HepG2 (cell line): ENCODE results near the gene ZCCHC24.

Experiments used
- BHLHE40 ChIP-seq: IDR thresholded peaks from 2 replicates; pipeline ENCODE4 v1.6.1; 2011; ENCODE audit warnings: low read length, improper control_type of control experiment
- CTCF ChIP-seq: sonication (generic); formaldehyde crosslinking; IDR thresholded peaks from 2 replicates; pipeline ENCODE4 v1.5.0; 2020; ENCODE audit warnings: mild to moderate bottlenecking, missing genetic modification reagents, moderate library complexity
- GATA4 ChIP-seq: sonication (generic); IDR thresholded peaks from 2 replicates; pipeline ENCODE4 v1.6.1; 2016; ENCODE audit warnings: antibody characterized with exemption, low read depth, borderline replicate concordance
- GZF1 ChIP-seq: sonication (generic); formaldehyde crosslinking; IDR thresholded peaks from 2 replicates; pipeline ENCODE4 v1.5.1; 2020; ENCODE audit warnings: mild to moderate bottlenecking, missing genetic modification reagents
- MYPOP ChIP-seq: sonication (generic); formaldehyde crosslinking; IDR thresholded peaks from 2 replicates; pipeline ENCODE4 v1.8.1; 2023; ENCODE audit warnings: mild to moderate bottlenecking, moderate library complexity, missing genetic modification reagents
- PITX1 ChIP-seq: sonication (generic); formaldehyde crosslinking; IDR thresholded peaks from 2 replicates; pipeline ENCODE4 v1.5.1; 2020; ENCODE audit warnings: mild to moderate bottlenecking, missing genetic modification reagents
- RBFOX2 ChIP-seq: fragments of 200-400 bp; formaldehyde crosslinking; IDR thresholded peaks from 2 replicates; pipeline ENCODE4 v1.6.1; 2017; ENCODE audit warnings: low read depth, mild to moderate bottlenecking, low read length
- SRSF1 ChIP-seq: fragments of 200-400 bp; formaldehyde crosslinking; optimal IDR thresholded peaks from 2 replicates; pipeline ENCODE3; 2017; ENCODE audit warnings: mild to moderate bottlenecking, low read depth, low read length, moderate library complexity
- TCF7 ChIP-seq: sonication (generic); IDR thresholded peaks from 2 replicates; pipeline ENCODE4 v1.6.1; 2016; ENCODE audit warnings: antibody characterized with exemption, low read depth
- TOPORS ChIP-seq: sonication (generic); formaldehyde crosslinking; IDR thresholded peaks from 2 replicates; pipeline ENCODE4 v1.8.0; 2023; ENCODE audit warnings: mild to moderate bottlenecking, missing genetic modification reagents
- ZBTB33 ChIP-seq: sonication (generic); formaldehyde crosslinking; IDR thresholded peaks from 2 replicates; pipeline ENCODE4 v1.4.0; 2020; ENCODE audit warnings: missing genetic modification reagents
- ZNF3 ChIP-seq: IDR thresholded peaks from 2 replicates; pipeline ENCODE4 v1.7.0; 2017; ENCODE audit warnings: inconsistent platforms

GRCh38 chr10:79344502-79345195, 100.8 kb downstream of the ZCCHC24 start:
- no peak for TF ChIP-seq GZF1
- no peak for TF ChIP-seq TCF7
- no peak for TF ChIP-seq TOPORS (CRISPR knock-in tag)
- no peak for TF ChIP-seq ZNF3 (CRISPR knock-in tag)
- TF ChIP-seq RBFOX2, result no peak
- TF ChIP-seq ZBTB33 (CRISPR knock-in tag), result no peak
- no peak for TF ChIP-seq PITX1 (CRISPR knock-in tag)
- TF ChIP-seq CTCF (CRISPR knock-in tag), result no peak
- TF ChIP-seq BHLHE40, result no peak
- no peak for TF ChIP-seq SRSF1
- no peak for TF ChIP-seq MYPOP (CRISPR knock-in tag)
- no peak for TF ChIP-seq GATA4
